GM21423 (cell line): ENCODE data around the gene ANGPTL3.

Experiments
- ATAC-seq: cut with Tn5 transposase; IDR thresholded peaks from one replicate; pipeline ENCODE4 v1.9.1; 2021; ENCODE audit warnings: mild to moderate bottlenecking, moderate library complexity; ENCODE audit not compliant: unreplicated experiment

Gene ANGPTL3

DNA sequence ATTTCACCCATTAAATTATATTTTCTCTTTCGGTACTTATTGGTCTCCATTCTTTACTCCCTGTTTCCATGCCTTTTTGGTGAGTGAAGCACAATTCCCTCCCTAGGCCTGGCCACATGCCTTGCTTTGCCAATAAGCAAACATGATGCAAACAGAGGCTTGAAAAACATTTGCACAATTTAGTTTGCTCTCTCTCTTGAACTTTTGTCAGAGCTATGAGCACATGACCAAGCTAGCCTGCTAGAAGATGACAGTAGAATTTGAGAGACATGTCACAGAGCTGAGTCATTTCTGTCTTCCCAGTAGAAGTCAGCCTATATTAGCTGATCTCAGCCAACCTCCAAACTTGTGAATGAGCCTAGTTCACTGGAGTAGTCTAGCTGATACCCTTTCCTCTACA is 24.6 kb downstream of the ANGPTL3 start:
- peak; percentile 88 for ATAC-seq

DNA sequence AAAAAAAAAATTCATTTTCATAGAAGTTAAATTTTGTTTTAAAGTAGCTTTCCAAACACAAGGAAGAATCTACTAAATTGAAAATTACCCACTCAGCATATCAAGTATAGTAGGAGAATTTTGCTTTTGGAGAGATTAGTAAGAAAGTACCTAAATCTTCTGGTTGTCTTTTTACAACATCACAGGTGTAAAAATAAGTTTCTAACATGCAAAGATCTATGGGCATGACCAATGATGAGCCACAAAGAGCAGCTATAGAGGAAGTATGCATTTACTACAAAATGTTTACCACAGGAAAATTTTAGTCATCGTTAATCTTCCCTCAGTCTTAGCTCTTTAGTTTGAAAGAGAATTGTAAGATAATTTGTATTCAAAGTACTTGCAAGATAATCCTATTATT is 28.1 kb downstream of the ANGPTL3 start:
- ATAC-seq = peak; percentile 54

DNA sequence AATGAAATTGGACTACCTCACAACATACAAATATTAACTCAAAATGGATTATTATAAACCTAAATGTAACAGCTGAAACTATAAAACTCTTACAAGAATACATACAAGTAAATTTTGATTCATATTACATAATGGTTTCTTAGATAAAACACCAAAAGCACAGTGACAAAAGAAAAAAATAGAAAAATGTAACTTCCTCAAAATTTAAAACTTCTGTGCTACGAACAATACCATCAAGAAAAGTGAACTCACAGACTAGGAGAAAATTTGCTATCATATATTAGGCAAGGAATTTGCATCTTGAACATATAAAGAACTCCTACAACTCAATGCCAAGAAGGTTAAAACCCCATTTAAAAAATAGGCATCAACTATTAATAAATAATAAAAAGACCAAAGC is 31.2 kb downstream of the ANGPTL3 start:
- ATAC-seq = no peak

DNA sequence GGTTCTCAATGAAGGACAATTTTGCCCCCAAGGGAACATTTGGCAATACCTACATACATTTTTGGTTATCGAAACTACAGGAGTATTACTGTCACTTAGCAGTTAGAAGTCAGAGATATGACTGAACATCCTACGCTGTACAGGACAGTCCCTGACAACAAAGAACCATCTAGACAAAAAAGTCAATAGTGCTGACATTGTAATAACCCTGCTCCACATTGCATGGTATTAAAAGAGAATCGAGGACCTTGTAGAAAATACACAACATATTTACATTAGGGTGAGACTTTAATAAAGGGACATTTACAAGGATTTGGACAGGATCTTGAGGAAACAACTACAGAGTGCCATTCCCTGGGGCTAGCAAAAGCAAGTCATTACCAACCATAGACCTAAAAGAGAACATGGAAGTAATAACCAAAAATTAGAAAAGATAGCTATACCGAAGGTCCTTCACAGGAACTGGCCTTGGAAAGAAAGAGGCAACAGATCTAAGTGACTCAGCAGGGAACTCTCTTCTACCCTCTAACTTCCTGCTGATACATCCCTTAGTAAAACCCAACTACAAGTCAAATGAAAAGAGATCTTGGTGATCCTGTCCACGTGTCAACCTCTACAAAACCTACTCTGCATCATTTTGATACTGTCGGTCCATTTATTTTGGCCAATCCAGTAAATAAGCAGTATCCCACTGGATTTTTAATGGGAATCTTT is 40.2 kb downstream of the ANGPTL3 start:
- no peak for ATAC-seq

DNA sequence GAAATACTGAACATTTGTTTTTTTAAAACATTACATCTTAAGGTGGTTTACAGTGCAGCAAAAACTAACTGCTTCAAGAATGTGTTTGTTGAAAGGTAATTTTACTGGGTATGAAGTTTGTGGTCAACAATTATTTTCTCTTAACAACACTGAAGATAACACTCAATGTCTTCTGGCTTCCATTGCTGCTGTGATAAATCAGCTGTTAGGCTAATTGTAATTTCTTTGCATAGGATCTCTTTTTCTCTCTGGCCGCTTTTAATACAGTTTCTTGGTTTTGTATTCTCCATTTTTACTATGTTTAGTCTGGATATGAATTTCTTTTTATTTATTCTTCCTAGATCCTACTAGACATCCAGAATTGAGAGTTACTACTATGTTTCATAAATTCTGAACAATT is 46.0 kb downstream of the ANGPTL3 start:
- ATAC-seq = no peak

DNA sequence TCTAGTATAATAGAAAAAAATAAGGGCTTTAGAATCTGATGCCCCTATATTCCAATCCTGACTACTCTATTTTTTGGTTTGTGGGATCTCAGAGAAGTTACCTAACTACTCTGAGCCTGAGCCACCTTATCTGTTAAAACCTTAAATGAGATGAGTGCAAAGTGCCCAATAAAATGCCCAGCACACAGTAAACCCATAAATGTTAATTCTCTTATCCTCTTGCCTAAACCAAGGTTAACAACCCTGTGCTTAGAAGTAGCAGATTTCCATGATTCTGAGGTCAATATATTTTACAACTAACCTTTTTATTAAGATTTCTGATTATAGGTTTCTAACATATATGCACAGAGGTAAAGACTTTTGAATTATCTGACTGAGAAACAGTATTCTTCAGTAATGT is 55.1 kb downstream of the ANGPTL3 start:
- ATAC-seq = no peak

DNA sequence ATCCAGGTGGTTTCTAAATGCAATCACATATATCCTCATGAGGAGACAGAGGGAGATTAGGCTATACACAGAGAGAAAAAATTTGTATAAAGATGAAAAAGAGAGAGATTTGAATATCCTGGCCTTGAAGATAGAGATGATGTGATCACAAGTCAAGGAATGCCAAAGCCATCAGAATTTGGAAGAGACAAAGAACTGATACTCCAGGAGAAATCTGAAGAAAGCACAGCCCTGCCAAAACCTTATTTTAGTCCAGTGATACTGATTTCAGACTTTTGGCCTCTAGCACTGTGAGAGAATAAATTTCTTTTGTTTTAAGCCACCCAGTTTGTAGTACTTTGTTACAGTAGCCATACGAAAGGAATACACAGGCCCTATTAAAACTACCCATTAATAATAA is 57.4 kb downstream of the ANGPTL3 start:
- ATAC-seq = no peak
